Measurements from ENCODE around the gene PCDH9. TPM values are rescaled to one million over a fixed set of nuclear protein-coding genes. Genes with fewer than 3 reads are reported as not detected.

Gene PCDH9
- total RNA-seq, 1 donor from 2014 or later: 29.7 TPM

GRCh38 chr13:67139551-67139950, 90.6 kb downstream of the PCDH9 start:
- H3K27ac Mint-ChIP-seq: no peak overlapping the region
- no peaks in the 10 kb centered on the region for H3K27me3 Mint-ChIP-seq (ENCODE audit: low read depth)
- no peaks in the 10 kb centered on the region for H3K9me3 Mint-ChIP-seq
- no peaks in the 10 kb centered on the region for H3K36me3 Mint-ChIP-seq
- no peak for DNase-seq (ENCODE audit: low spot score in 2 of 2, unreplicated experiment in 2 of 2)
- peaks cover 10% of the 10 kb centered on the region for H3K4me1 Mint-ChIP-seq
- no peak overlapping the region for H3K4me3 Mint-ChIP-seq
- TF ChIP-seq CTCF (IDR thresholded peaks at IDR 0.05; ENCODE audit: unreplicated experiment): no peak

GRCh38 chr13:67138970-67139369, 91.2 kb downstream of the PCDH9 start:
- Mint-ChIP-seq H3K27me3 (ENCODE audit: low read depth) (no peaks in the 10 kb centered on the region), H3K9me3 (no peaks in the 10 kb centered on the region), H3K4me3 (no peak overlapping the region), H3K4me1 (peaks cover 15% of the 10 kb centered on the region), H3K27ac (no peak overlapping the region), H3K36me3 (no peaks in the 10 kb centered on the region)
- no peak for TF ChIP-seq CTCF (IDR thresholded peaks at IDR 0.05; ENCODE audit: unreplicated experiment)
- DNase-seq (ENCODE audit: low spot score in 2 of 2, unreplicated experiment in 2 of 2): no peak

GRCh38 chr13:67137044-67137735, 92.9 kb downstream of the PCDH9 start:
- Mint-ChIP-seq H3K4me1 (peaks cover 19% of the 10 kb centered on the region), H3K4me3 (no peak overlapping the region), H3K27me3 (ENCODE audit: low read depth) (no peaks in the 10 kb centered on the region), H3K9me3 (no peaks in the 10 kb centered on the region), H3K27ac (no peak overlapping the region), H3K36me3 (no peaks in the 10 kb centered on the region)
- no peak for DNase-seq (ENCODE audit: low spot score in 2 of 2, unreplicated experiment in 2 of 2)
- TF ChIP-seq CTCF (IDR thresholded peaks at IDR 0.05; ENCODE audit: unreplicated experiment): no peak

GRCh38 chr13:67136157-67136556, 94.0 kb downstream of the PCDH9 start:
- no peak for TF ChIP-seq CTCF (IDR thresholded peaks at IDR 0.05; ENCODE audit: unreplicated experiment)
- H3K36me3 Mint-ChIP-seq: no peaks in the 10 kb centered on the region
- DNase-seq (ENCODE audit: low spot score in 2 of 2, unreplicated experiment in 2 of 2): no peak
- H3K4me1 Mint-ChIP-seq: peaks cover 19% of the 10 kb centered on the region
- no peaks in the 10 kb centered on the region for H3K9me3 Mint-ChIP-seq
- no peak overlapping the region for H3K4me3 Mint-ChIP-seq
- H3K27ac Mint-ChIP-seq: no peak overlapping the region
- H3K27me3 Mint-ChIP-seq (ENCODE audit: low read depth): no peaks in the 10 kb centered on the region

- no peaks in the 10 kb centered on the region for H3K36me3 Mint-ChIP-seq
- H3K4me1 Mint-ChIP-seq: peaks cover 19% of the 10 kb centered on the region
- no peaks in the 10 kb centered on the region for H3K9me3 Mint-ChIP-seq
- H3K27me3 Mint-ChIP-seq (ENCODE audit: low read depth): no peaks in the 10 kb centered on the region
- H3K4me3 Mint-ChIP-seq: no peak overlapping the region
- TF ChIP-seq CTCF (IDR thresholded peaks at IDR 0.05; ENCODE audit: unreplicated experiment): no peak
- no peak overlapping the region for H3K27ac Mint-ChIP-seq
- no peak for DNase-seq (ENCODE audit: low spot score in 2 of 2, unreplicated experiment in 2 of 2)
Observed at GRCh38 chr13:67135356-67135755, 94.8 kb downstream of the PCDH9 start.
